GM23338 (cell line): ENCODE measurements around the gene SLC1A3. TPM values are rescaled to one million over a fixed set of nuclear protein-coding genes. Genes with fewer than 3 reads are reported as not detected.

Source experiments
- ATAC-seq: fragments of 200-7000 bp; cut with Tn5 transposase; 3 replicates; pipeline ENCODE4 v1.9.1; 2020
- DNase-seq: peaks from one replicate; pipeline ENCODE4 v3.0.0-alpha.2; 2015; ENCODE audit warnings: low spot score
- H2AFZ ChIP-seq: fragments of 200-600 bp; sonication (generic); 2 replicates; pipeline ENCODE4 v1.8.0; 2016; ENCODE audit warnings: antibody characterized with exemption, mild to moderate bottlenecking, moderate library complexity
- H3F3A ChIP-seq: fragments of 200-600 bp; sonication (generic); replicated peaks from 2 replicates; pipeline ENCODE4 v1.8.0; 2017; ENCODE audit warnings: antibody characterized with exemption, mixed run types, low read depth
- H3K27ac ChIP-seq: fragments of 200-600 bp; sonication (generic); 2 replicates; pipeline ENCODE4 v1.6.1; 2016; ENCODE audit warnings: low read depth
- H3K27me3 ChIP-seq: fragments of 200-600 bp; sonication (generic); 2 replicates; pipeline ENCODE4 v1.8.0; 2016; ENCODE audit warnings: mild to moderate bottlenecking, mixed run types, moderate library complexity; ENCODE audit not compliant: insufficient read depth
- H3K36me3 ChIP-seq: fragments of 200-600 bp; sonication (generic); 2 replicates; pipeline ENCODE4 v1.8.0; 2016; ENCODE audit warnings: mild to moderate bottlenecking; ENCODE audit not compliant: insufficient read depth
- H3K4me1 ChIP-seq: fragments of 200-600 bp; sonication (generic); 2 replicates; pipeline ENCODE4 v1.8.0; 2016; ENCODE audit warnings: mild to moderate bottlenecking, moderate library complexity; ENCODE audit not compliant: insufficient read depth
- H3K4me2 ChIP-seq: fragments of 200-600 bp; sonication (generic); 2 replicates; pipeline ENCODE4 v1.7.1; 2017; ENCODE audit warnings: mixed run types
- H3K4me3 ChIP-seq: fragments of 200-600 bp; sonication (generic); 2 replicates; pipeline ENCODE4 v1.6.1; 2016; ENCODE audit warnings: mixed run types
- H3K79me2 ChIP-seq: fragments of 200-600 bp; sonication (generic); replicated peaks from 2 replicates; pipeline ENCODE4 v1.8.0; 2017; ENCODE audit warnings: mild to moderate bottlenecking; ENCODE audit not compliant: insufficient read depth
- H3K9me2 ChIP-seq: fragments of 200-600 bp; sonication (generic); 2 replicates; pipeline ENCODE4 v1.8.0; 2017; ENCODE audit not compliant: insufficient read depth
- H4K20me1 ChIP-seq: fragments of 200-600 bp; sonication (generic); replicated peaks from 2 replicates; pipeline ENCODE4 v1.8.0; 2017; ENCODE audit warnings: mild to moderate bottlenecking; ENCODE audit not compliant: insufficient read depth
- H3K27ac Mint-ChIP-seq: 2 replicates; pipeline ENCODE4 v1.8.0; 2020; ENCODE audit warnings: inconsistent platforms, mild to moderate bottlenecking, moderate library complexity, mixed read lengths
- H3K27me3 Mint-ChIP-seq: 3 replicates; pipeline ENCODE4 v1.8.0; 2022; ENCODE audit warnings: low read depth, mild to moderate bottlenecking, moderate library complexity, mixed read lengths, inconsistent platforms; ENCODE audit not compliant: insufficient read depth, poor library complexity
- H3K36me3 Mint-ChIP-seq: 3 replicates; pipeline ENCODE4 v1.8.0; 2021; ENCODE audit warnings: low read depth, mild to moderate bottlenecking, inconsistent platforms, moderate library complexity, mixed read lengths
- H3K4me1 Mint-ChIP-seq: 3 replicates; pipeline ENCODE4 v1.8.0; 2020; ENCODE audit warnings: mild to moderate bottlenecking, inconsistent platforms, mixed read lengths
- H3K4me3 Mint-ChIP-seq: 3 replicates; pipeline ENCODE4 v1.8.0; 2021; ENCODE audit warnings: moderate library complexity, mild to moderate bottlenecking, inconsistent platforms, mixed read lengths
- H3K9me3 Mint-ChIP-seq: 3 replicates; pipeline ENCODE4 v1.8.0; 2020; ENCODE audit warnings: moderate library complexity, mild to moderate bottlenecking, inconsistent platforms, mixed read lengths
- CREB1 ChIP-seq: fragments of 250-450 bp; sonication (Bioruptor Pico); IDR thresholded peaks from 2 replicates; pipeline ENCODE4 v1.5.0; 2020; ENCODE audit warnings: low read depth, mild to moderate bottlenecking, moderate library complexity
- EZH2 ChIP-seq: fragments of 200-600 bp; sonication (generic); IDR thresholded peaks from one replicate; pipeline ENCODE4 v1.8.0; 2017; ENCODE audit warnings: antibody characterized with exemption, mild to moderate bottlenecking, low read depth; ENCODE audit not compliant: unreplicated experiment
- EZH2phosphoT487 ChIP-seq: fragments of 200-600 bp; sonication (generic); IDR thresholded peaks from one replicate; pipeline ENCODE4 v1.8.1; 2018; ENCODE audit warnings: antibody characterized with exemption; ENCODE audit not compliant: unreplicated experiment
- JUNB ChIP-seq: IDR thresholded peaks from one replicate; pipeline ENCODE4 v1.6.1; 2016; ENCODE audit warnings: antibody characterized with exemption; ENCODE audit not compliant: unreplicated experiment
- NANOG ChIP-seq: IDR thresholded peaks from 2 replicates; pipeline ENCODE4 v1.6.1; 2016; ENCODE audit warnings: antibody characterized with exemption, borderline replicate concordance
- POLR2AphosphoS5 ChIP-seq: IDR thresholded peaks from 2 replicates; pipeline ENCODE4 v1.6.1; 2016; ENCODE audit warnings: antibody characterized with exemption, low read depth
- STAT1 ChIP-seq: IDR thresholded peaks from one replicate; pipeline ENCODE4 v1.6.1; 2016; ENCODE audit warnings: antibody characterized with exemption; ENCODE audit not compliant: unreplicated experiment
- ZNF114 ChIP-seq: fragments of 250-450 bp; sonication (Bioruptor Pico); IDR thresholded peaks from 2 replicates; pipeline ENCODE4 v1.5.0; 2020; ENCODE audit warnings: mild to moderate bottlenecking, moderate library complexity
- ZNF331 ChIP-seq: fragments of 250-450 bp; sonication (Bioruptor Pico); IDR thresholded peaks from 2 replicates; pipeline ENCODE4 v1.5.0; 2020; ENCODE audit warnings: low read depth, mild to moderate bottlenecking, moderate library complexity
- polyA plus RNA-seq: library from polyadenylated mRNA; unstranded; fragments of >200 nt; fragmentation: Nextera tagmentation; extraction: Ambion mirVana; gene quantifications from 2 replicates; pipeline ENCODE4 v1.2.1, GENCODE V29; 2016
- total RNA-seq: library from RNA; depleted of rRNA; stranded (reverse); fragments of >200 nt; shearing (Covaris generic); gene quantifications from 2 replicates; pipeline ENCODE4 v1.2.3, GENCODE V29; 2014
- TF ChIP-seq, protein P1 (sequence below): fragments of 250-450 bp; sonication (Bioruptor Pico); IDR thresholded peaks from 2 replicates; pipeline ENCODE4 v1.5.0; 2020; ENCODE audit warnings: mild to moderate bottlenecking, moderate library complexity
- TF ChIP-seq, protein P2 (sequence below): IDR thresholded peaks from 2 replicates; pipeline ENCODE4 v1.6.1; 2016; ENCODE audit warnings: antibody characterized with exemption
- TF ChIP-seq, protein P3 (sequence below): IDR thresholded peaks from one replicate; pipeline ENCODE4 v1.6.1; 2018; ENCODE audit warnings: antibody characterized with exemption; ENCODE audit not compliant: unreplicated experiment
- TF ChIP-seq, protein P4 (sequence below), 2 experiments: fragments of 200-600 bp in 1 of 2; sonication (generic) in 1 of 2; conservative IDR thresholded peaks; 2 replicates each; pipeline versions ENCODE4 v1.5.1 to v1.6.1; 2016 to 2017; ENCODE audit warnings: antibody characterized with exemption in 2 of 2, low read depth in 2 of 2, mild to moderate bottlenecking in 2 of 2, moderate library complexity in 1 of 2

Gene SLC1A3
- total and polyA plus RNA-seq, 2 experiments from 2014 or later: 29.0 to 40.7 TPM

DNA sequence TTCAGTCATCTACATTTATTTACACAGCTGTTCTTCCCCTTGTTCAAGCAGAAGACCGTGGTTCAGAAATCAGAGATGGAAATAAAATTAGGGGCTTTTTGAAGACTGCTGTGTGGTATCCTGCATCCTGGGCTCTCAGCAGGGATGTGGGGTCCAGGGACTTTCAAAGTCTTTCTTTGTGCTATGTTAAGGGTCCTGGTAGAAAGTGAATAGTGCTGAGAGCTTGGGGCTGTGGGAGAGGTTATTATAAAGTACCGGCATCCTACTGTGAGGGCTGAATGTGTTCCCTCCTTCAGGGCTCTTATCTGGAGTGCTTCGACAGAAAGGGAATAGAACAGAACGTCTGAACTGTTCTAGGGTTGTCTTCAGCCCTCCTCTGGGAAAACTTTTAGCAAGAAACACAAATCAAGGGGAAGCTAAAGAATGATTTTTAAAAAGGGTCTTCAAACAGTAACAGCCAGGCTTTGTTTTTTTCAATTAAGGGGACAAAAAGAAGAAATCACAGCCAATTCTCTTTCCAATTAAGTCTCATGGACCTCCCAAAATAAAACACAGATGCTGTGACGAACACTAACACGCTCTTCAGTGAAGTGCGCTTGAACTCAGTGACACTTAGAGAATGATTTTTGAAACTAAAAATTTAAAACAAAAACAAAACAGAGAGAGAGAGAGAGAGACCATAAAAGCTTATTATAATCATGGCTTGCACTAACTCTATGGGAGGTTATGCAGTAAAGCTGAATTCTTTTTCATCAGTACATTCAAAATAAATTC, 15.7 kb upstream of the SLC1A3 start:
- no peaks in the 10 kb centered on the region for H3K36me3 ChIP-seq
- H3K27ac Mint-ChIP-seq: no peak overlapping the region
- no peaks in the 10 kb centered on the region; the same call in 2 of the 3 replicates for H3K9me3 Mint-ChIP-seq
- H3K4me3 ChIP-seq: no peak overlapping the region; the same call in 1 of the 2 replicates
- ATAC-seq: peak; percentile 92
- peak overlapping the region; percentile 52; the same call in 1 of the 2 replicates for H2AFZ ChIP-seq
- peaks cover 4% of the 10 kb centered on the region; the same call in 2 of the 3 replicates for H3K36me3 Mint-ChIP-seq
- TF ChIP-seq, protein P1, sequence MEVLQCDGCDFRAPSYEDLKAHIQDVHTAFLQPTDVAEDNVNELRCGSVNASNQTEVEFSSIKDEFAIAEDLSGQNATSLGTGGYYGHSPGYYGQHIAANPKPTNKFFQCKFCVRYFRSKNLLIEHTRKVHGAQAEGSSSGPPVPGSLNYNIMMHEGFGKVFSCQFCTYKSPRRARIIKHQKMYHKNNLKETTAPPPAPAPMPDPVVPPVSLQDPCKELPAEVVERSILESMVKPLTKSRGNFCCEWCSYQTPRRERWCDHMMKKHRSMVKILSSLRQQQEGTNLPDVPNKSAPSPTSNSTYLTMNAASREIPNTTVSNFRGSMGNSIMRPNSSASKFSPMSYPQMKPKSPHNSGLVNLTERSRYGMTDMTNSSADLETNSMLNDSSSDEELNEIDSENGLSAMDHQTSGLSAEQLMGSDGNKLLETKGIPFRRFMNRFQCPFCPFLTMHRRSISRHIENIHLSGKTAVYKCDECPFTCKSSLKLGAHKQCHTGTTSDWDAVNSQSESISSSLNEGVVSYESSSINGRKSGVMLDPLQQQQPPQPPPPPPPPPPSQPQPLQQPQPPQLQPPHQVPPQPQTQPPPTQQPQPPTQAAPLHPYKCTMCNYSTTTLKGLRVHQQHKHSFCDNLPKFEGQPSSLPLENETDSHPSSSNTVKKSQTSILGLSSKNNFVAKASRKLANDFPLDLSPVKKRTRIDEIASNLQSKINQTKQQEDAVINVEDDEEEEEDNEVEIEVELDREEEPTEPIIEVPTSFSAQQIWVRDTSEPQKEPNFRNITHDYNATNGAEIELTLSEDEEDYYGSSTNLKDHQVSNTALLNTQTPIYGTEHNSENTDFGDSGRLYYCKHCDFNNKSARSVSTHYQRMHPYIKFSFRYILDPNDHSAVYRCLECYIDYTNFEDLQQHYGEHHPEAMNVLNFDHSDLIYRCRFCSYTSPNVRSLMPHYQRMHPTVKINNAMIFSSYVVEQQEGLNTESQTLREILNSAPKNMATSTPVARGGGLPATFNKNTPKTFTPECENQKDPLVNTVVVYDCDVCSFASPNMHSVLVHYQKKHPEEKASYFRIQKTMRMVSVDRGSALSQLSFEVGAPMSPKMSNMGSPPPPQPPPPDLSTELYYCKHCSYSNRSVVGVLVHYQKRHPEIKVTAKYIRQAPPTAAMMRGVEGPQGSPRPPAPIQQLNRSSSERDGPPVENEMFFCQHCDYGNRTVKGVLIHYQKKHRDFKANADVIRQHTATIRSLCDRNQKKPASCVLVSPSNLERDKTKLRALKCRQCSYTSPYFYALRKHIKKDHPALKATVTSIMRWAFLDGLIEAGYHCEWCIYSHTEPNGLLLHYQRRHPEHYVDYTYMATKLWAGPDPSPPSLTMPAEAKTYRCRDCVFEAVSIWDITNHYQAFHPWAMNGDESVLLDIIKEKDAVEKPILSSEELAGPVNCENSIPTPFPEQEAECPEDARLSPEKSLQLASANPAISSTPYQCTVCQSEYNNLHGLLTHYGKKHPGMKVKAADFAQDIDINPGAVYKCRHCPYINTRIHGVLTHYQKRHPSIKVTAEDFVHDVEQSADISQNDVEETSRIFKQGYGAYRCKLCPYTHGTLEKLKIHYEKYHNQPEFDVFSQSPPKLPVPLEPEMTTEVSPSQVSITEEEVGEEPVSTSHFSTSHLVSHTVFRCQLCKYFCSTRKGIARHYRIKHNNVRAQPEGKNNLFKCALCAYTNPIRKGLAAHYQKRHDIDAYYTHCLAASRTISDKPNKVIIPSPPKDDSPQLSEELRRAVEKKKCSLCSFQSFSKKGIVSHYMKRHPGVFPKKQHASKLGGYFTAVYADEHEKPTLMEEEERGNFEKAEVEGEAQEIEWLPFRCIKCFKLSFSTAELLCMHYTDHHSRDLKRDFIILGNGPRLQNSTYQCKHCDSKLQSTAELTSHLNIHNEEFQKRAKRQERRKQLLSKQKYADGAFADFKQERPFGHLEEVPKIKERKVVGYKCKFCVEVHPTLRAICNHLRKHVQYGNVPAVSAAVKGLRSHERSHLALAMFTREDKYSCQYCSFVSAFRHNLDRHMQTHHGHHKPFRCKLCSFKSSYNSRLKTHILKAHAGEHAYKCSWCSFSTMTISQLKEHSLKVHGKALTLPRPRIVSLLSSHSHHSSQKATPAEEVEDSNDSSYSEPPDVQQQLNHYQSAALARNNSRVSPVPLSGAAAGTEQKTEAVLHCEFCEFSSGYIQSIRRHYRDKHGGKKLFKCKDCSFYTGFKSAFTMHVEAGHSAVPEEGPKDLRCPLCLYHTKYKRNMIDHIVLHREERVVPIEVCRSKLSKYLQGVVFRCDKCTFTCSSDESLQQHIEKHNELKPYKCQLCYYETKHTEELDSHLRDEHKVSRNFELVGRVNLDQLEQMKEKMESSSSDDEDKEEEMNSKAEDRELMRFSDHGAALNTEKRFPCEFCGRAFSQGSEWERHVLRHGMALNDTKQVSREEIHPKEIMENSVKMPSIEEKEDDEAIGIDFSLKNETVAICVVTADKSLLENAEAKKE (CRISPR knock-in tag): no peak
- no peak for TF ChIP-seq EZH2
- TF ChIP-seq, protein P2, sequence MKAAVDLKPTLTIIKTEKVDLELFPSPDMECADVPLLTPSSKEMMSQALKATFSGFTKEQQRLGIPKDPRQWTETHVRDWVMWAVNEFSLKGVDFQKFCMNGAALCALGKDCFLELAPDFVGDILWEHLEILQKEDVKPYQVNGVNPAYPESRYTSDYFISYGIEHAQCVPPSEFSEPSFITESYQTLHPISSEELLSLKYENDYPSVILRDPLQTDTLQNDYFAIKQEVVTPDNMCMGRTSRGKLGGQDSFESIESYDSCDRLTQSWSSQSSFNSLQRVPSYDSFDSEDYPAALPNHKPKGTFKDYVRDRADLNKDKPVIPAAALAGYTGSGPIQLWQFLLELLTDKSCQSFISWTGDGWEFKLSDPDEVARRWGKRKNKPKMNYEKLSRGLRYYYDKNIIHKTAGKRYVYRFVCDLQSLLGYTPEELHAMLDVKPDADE: no peak
- TF ChIP-seq JUNB: no peak
- no peak for TF ChIP-seq STAT1
- no peak for TF ChIP-seq CREB1
- TF ChIP-seq, protein P3, sequence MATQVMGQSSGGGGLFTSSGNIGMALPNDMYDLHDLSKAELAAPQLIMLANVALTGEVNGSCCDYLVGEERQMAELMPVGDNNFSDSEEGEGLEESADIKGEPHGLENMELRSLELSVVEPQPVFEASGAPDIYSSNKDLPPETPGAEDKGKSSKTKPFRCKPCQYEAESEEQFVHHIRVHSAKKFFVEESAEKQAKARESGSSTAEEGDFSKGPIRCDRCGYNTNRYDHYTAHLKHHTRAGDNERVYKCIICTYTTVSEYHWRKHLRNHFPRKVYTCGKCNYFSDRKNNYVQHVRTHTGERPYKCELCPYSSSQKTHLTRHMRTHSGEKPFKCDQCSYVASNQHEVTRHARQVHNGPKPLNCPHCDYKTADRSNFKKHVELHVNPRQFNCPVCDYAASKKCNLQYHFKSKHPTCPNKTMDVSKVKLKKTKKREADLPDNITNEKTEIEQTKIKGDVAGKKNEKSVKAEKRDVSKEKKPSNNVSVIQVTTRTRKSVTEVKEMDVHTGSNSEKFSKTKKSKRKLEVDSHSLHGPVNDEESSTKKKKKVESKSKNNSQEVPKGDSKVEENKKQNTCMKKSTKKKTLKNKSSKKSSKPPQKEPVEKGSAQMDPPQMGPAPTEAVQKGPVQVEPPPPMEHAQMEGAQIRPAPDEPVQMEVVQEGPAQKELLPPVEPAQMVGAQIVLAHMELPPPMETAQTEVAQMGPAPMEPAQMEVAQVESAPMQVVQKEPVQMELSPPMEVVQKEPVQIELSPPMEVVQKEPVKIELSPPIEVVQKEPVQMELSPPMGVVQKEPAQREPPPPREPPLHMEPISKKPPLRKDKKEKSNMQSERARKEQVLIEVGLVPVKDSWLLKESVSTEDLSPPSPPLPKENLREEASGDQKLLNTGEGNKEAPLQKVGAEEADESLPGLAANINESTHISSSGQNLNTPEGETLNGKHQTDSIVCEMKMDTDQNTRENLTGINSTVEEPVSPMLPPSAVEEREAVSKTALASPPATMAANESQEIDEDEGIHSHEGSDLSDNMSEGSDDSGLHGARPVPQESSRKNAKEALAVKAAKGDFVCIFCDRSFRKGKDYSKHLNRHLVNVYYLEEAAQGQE: no peak
- TF ChIP-seq ZNF331 (CRISPR knock-in tag): no peak
- no peak for TF ChIP-seq EZH2phosphoT487
- no peak for TF ChIP-seq NANOG
- no peak for TF ChIP-seq POLR2AphosphoS5
- TF ChIP-seq ZNF114 (CRISPR knock-in tag): no peak
- TF ChIP-seq, protein P4, sequence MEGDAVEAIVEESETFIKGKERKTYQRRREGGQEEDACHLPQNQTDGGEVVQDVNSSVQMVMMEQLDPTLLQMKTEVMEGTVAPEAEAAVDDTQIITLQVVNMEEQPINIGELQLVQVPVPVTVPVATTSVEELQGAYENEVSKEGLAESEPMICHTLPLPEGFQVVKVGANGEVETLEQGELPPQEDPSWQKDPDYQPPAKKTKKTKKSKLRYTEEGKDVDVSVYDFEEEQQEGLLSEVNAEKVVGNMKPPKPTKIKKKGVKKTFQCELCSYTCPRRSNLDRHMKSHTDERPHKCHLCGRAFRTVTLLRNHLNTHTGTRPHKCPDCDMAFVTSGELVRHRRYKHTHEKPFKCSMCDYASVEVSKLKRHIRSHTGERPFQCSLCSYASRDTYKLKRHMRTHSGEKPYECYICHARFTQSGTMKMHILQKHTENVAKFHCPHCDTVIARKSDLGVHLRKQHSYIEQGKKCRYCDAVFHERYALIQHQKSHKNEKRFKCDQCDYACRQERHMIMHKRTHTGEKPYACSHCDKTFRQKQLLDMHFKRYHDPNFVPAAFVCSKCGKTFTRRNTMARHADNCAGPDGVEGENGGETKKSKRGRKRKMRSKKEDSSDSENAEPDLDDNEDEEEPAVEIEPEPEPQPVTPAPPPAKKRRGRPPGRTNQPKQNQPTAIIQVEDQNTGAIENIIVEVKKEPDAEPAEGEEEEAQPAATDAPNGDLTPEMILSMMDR (conservative IDR thresholded peaks at IDR 0.05; ENCODE audit: low read depth in 2 of 2): no peak
- no peak overlapping the region for H3K4me3 Mint-ChIP-seq
- peaks cover 27% of the 10 kb centered on the region for H3K4me1 ChIP-seq
- H3K27me3 Mint-ChIP-seq: no peaks in the 10 kb centered on the region
- no peaks in the 10 kb centered on the region for H3F3A ChIP-seq
- peaks cover 14% of the 10 kb centered on the region; the same call in 1 of the 2 replicates for H3K9me2 ChIP-seq
- peak; percentile 33 for DNase-seq
- peak overlapping the region; percentile 70 for H3K4me2 ChIP-seq
- H3K27me3 ChIP-seq: no peaks in the 10 kb centered on the region
- no peaks in the 10 kb centered on the region for H3K79me2 ChIP-seq
- peaks cover 27% of the 10 kb centered on the region for H3K4me1 Mint-ChIP-seq
- H4K20me1 ChIP-seq: no peaks in the 10 kb centered on the region
- H3K27ac ChIP-seq: 0 out of 2 replicates have a peak overlapping the region, but pooled peaks have one; percentile 6
